Hepatocyte (in vitro differentiated cells): ENCODE results near the gene DNAH11. TPM values are rescaled to one million over a fixed set of nuclear protein-coding genes. Genes with fewer than 3 reads are reported as not detected.

Experiments
- DNase-seq: peaks from one replicate; pipeline ENCODE4 v3.0.0-alpha.2; 2016; ENCODE audit warnings: low spot score
- H2AFZ ChIP-seq: fragments of 200-600 bp; sonication (generic); 2 replicates; pipeline ENCODE4 v1.6.0; 2016; ENCODE audit warnings: antibody characterized with exemption, mild to moderate bottlenecking
- H3K27ac ChIP-seq: fragments of 200-600 bp; sonication (generic); 2 replicates; pipeline ENCODE4 v1.5.1; 2016; ENCODE audit warnings: mild to moderate bottlenecking
- H3K27me3 ChIP-seq: fragments of 200-600 bp; sonication (generic); 2 replicates; pipeline ENCODE4 v1.6.1; 2016
- H3K36me3 ChIP-seq: fragments of 200-600 bp; sonication (generic); replicated peaks from 2 replicates; pipeline ENCODE4 v1.5.1; 2016; ENCODE audit warnings: low read depth; ENCODE audit not compliant: insufficient read depth
- H3K4me1 ChIP-seq: fragments of 200-600 bp; sonication (generic); 2 replicates; pipeline ENCODE4 v1.5.1; 2016; ENCODE audit warnings: mild to moderate bottlenecking, moderate library complexity; ENCODE audit not compliant: insufficient read depth
- H3K4me2 ChIP-seq: fragments of 200-600 bp; sonication (generic); 2 replicates; pipeline ENCODE4 v1.6.0; 2016
- H3K4me3 ChIP-seq: fragments of 200-600 bp; sonication (generic); 2 replicates; pipeline ENCODE4 v1.5.1; 2016; ENCODE audit warnings: mild to moderate bottlenecking
- H3K79me2 ChIP-seq: fragments of 200-600 bp; sonication (generic); 2 replicates; pipeline ENCODE4 v1.6.0; 2017; ENCODE audit warnings: mild to moderate bottlenecking
- H3K9me2 ChIP-seq: fragments of 200-600 bp; sonication (generic); replicated peaks from 2 replicates; pipeline ENCODE4 v1.6.0; 2017; ENCODE audit warnings: mild to moderate bottlenecking; ENCODE audit not compliant: insufficient read depth
- H3K9me3 ChIP-seq: fragments of 200-600 bp; sonication (generic); 2 replicates; pipeline ENCODE4 v1.5.1; 2016; ENCODE audit warnings: low read depth, mild to moderate bottlenecking
- H4K20me1 ChIP-seq: fragments of 200-600 bp; sonication (generic); 2 replicates; pipeline ENCODE4 v1.6.0; 2016; ENCODE audit warnings: mild to moderate bottlenecking; ENCODE audit not compliant: insufficient read depth, poor library complexity, severe bottlenecking
- EZH2 ChIP-seq: fragments of 200-600 bp; sonication (generic); IDR thresholded peaks from 2 replicates; pipeline ENCODE4 v1.6.1; 2016; ENCODE audit warnings: antibody characterized with exemption, mild to moderate bottlenecking, borderline replicate concordance
- EZH2phosphoT487 ChIP-seq: fragments of 200-600 bp; sonication (generic); IDR thresholded peaks from one replicate; pipeline ENCODE4 v1.6.1; 2018; ENCODE audit warnings: antibody characterized with exemption, mild to moderate bottlenecking, low read depth, moderate library complexity; ENCODE audit not compliant: unreplicated experiment, severe bottlenecking
- WGBS: methylation state at CpG from one replicate; pipeline ENCODE4 v1.1.6; 2016; ENCODE audit warnings: low lambda C conversion rate; ENCODE audit errors: missing lambda C conversion rate; 5-methylcytosine and 5-hydroxymethylcytosine counted together
- polyA plus RNA-seq: library from polyadenylated mRNA; unstranded; fragments of >200 nt; fragmentation: Nextera tagmentation; extraction: Ambion mirVana; gene quantifications from 2 replicates; pipeline ENCODE4 v1.2.1, GENCODE V29; 2016
- total RNA-seq: library from RNA; depleted of rRNA; stranded (reverse); fragments of >200 nt; gene quantifications from 2 replicates; pipeline ENCODE4 v1.2.3, GENCODE V29; 2014
- TF ChIP-seq, protein P1 (sequence below): fragments of 200-600 bp; sonication (generic); IDR thresholded peaks from 2 replicates; pipeline ENCODE4 v1.5.1; 2016; ENCODE audit warnings: antibody characterized with exemption, mild to moderate bottlenecking; ENCODE audit not compliant: poor library complexity

Gene DNAH11
- total and polyA plus RNA-seq, 2 experiments from 2014 or later: 0.43 to 1.3 TPM

DNA sequence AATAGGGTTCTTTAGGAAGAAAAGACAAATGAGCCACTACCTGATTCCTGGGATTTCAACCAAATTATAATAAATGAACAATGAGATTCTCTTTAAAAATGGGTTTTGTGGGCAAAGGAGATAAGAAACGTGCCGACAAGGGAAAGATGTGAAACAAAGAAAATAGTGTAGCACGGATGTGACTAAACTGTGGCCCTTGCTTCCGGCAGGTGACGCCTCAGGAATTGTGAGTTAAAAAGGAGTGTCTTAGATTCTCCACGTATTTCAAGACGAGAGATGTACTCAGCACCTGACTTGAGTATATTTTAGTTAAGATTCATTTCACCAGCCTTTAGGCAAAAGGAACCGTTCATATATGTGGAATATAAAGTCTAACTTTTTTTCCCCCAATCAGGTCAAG, 75.9 kb downstream of the DNAH11 start:
- no peak for DNase-seq
- Histone ChIP-seq H3K9me3 (no peaks in the 10 kb centered on the region), H3K4me3 (no peak overlapping the region), H3K4me1 (peaks cover 20% of the 10 kb centered on the region), H4K20me1 (no peaks in the 10 kb centered on the region), H3K9me2 (no peaks in the 10 kb centered on the region), H3K27me3 (no peaks in the 10 kb centered on the region), H3K79me2 (no peaks in the 10 kb centered on the region), H3K36me3 (no peaks in the 10 kb centered on the region), H3K4me2 (no peak overlapping the region), H2AFZ (no peak overlapping the region), H3K27ac (peak overlapping the region; percentile 93)
- 88% methylated on average over 8 of the region's 8 CpGs for WGBS
- TF ChIP-seq EZH2 (no peak), EZH2phosphoT487 (no peak)
- TF ChIP-seq, protein P1, sequence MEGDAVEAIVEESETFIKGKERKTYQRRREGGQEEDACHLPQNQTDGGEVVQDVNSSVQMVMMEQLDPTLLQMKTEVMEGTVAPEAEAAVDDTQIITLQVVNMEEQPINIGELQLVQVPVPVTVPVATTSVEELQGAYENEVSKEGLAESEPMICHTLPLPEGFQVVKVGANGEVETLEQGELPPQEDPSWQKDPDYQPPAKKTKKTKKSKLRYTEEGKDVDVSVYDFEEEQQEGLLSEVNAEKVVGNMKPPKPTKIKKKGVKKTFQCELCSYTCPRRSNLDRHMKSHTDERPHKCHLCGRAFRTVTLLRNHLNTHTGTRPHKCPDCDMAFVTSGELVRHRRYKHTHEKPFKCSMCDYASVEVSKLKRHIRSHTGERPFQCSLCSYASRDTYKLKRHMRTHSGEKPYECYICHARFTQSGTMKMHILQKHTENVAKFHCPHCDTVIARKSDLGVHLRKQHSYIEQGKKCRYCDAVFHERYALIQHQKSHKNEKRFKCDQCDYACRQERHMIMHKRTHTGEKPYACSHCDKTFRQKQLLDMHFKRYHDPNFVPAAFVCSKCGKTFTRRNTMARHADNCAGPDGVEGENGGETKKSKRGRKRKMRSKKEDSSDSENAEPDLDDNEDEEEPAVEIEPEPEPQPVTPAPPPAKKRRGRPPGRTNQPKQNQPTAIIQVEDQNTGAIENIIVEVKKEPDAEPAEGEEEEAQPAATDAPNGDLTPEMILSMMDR: no peak

DNA sequence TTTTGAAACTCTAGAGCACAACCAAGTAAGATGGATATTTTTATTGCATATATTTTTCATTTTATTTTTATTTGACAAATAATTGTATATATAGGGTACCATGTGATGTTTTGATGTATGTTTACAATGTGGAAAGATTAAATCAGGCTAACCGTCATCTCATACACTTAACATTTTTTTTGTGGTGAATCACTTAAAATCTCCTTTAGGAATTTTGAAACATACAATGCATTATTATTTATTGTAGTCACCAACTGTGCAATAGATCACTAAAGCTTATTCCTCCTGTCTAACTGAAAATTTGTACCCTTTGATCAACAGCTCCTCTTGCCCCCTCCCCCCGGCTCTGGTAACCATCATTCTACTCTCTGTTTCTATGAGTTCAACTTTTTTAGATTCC, 77.2 kb downstream of the DNAH11 start:
- no peak overlapping the region for H2AFZ ChIP-seq
- no peaks in the 10 kb centered on the region for H3K9me2 ChIP-seq
- H3K27ac ChIP-seq: no peak overlapping the region
- no peak for DNase-seq
- no peaks in the 10 kb centered on the region for H3K79me2 ChIP-seq
- H4K20me1 ChIP-seq: no peaks in the 10 kb centered on the region
- H3K27me3 ChIP-seq: no peaks in the 10 kb centered on the region
- WGBS: 81% methylated on average over 2 of the region's 2 CpGs
- H3K9me3 ChIP-seq: no peaks in the 10 kb centered on the region
- H3K4me2 ChIP-seq: no peak overlapping the region
- TF ChIP-seq, protein P1: no peak
- TF ChIP-seq EZH2 (no peak), EZH2phosphoT487 (no peak)
- H3K4me1 ChIP-seq: peaks cover 20% of the 10 kb centered on the region
- no peaks in the 10 kb centered on the region for H3K36me3 ChIP-seq
- no peak overlapping the region for H3K4me3 ChIP-seq

DNA sequence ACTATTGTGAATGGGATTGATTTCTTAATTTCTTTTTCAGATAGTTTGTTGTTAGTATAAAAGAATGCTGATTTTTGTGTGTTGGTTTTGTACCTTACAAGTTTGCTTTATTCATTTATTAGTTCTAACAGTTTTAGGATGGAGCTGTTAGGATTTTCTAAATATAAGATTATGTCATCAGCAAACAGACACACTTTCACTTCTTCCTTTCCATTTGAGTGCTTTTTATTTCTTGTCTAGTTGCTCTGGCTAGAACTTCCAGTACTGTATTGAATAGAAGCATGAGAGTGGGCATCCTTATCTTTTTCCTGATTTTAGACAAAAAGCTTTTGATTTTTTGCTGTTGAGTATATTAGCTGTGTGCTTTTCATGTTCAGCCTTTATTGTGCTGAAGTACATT, 81.5 kb downstream of the DNAH11 start:
- TF ChIP-seq EZH2phosphoT487 (no peak), EZH2 (no peak)
- TF ChIP-seq, protein P1: no peak
- H2AFZ ChIP-seq: no peak overlapping the region
- H3K4me1 ChIP-seq: no peaks in the 10 kb centered on the region
- H3K4me2 ChIP-seq: no peak overlapping the region
- H3K27me3 ChIP-seq: no peaks in the 10 kb centered on the region
- no peak for DNase-seq
- H3K4me3 ChIP-seq: no peak overlapping the region
- no peaks in the 10 kb centered on the region for H3K36me3 ChIP-seq
- H3K79me2 ChIP-seq: no peaks in the 10 kb centered on the region
- H4K20me1 ChIP-seq: no peaks in the 10 kb centered on the region
- no peaks in the 10 kb centered on the region for H3K9me2 ChIP-seq
- no peaks in the 10 kb centered on the region for H3K9me3 ChIP-seq
- no peak overlapping the region for H3K27ac ChIP-seq

DNA sequence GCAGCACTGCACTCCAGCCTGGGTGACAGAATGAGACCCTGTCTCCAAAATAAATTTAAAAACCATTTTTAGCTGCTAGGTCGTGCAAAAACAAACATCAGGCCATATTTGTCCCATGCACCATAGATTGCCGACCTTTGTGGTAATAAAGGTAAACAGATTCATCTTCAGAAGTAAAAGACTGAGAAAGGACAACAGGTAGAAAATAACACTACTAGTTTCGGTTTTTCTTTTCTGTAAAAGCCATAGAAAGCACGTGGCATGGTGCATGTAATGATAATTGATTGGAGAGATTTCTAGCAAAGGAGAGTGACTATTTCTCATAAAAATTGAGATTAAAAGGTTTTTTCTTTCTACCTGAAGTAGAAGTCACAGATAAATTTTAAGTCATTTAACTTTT, 93.9 kb downstream of the DNAH11 start:
- H3K79me2 ChIP-seq: no peaks in the 10 kb centered on the region
- no peaks in the 10 kb centered on the region for H4K20me1 ChIP-seq
- no peak overlapping the region for H3K4me3 ChIP-seq
- no peak for DNase-seq
- no peaks in the 10 kb centered on the region for H3K36me3 ChIP-seq
- TF ChIP-seq EZH2 (no peak), EZH2phosphoT487 (no peak)
- TF ChIP-seq, protein P1: no peak
- H3K9me3 ChIP-seq: no peaks in the 10 kb centered on the region
- WGBS: 81% methylated on average over 4 of the region's 4 CpGs
- no peak overlapping the region for H3K27ac ChIP-seq
- H3K27me3 ChIP-seq: no peaks in the 10 kb centered on the region
- H3K4me2 ChIP-seq: no peak overlapping the region
- no peaks in the 10 kb centered on the region for H3K4me1 ChIP-seq
- H2AFZ ChIP-seq: no peak overlapping the region
- H3K9me2 ChIP-seq: no peaks in the 10 kb centered on the region
